SIG-M5 treated with dmso at 0.1 percent for 504 hours (cell line): ENCODE measurements around the gene CTNNBIP1.
A peak's percentile ranks its signal among the peaks of the same experiment; 100 is the strongest.

Experiments used
- DNase-seq: peaks from one replicate; lab custom pipeline; 2025; ENCODE audit not compliant: unreplicated experiment; lab: John Stamatoyannopoulos, UW

The CTNNBIP1 gene

GRCh38 chr1:9881838-9882249, 28.2 kb downstream of the CTNNBIP1 start:
- no peak for DNase-seq

- no peak for DNase-seq
Measured at GRCh38 chr1:9878404-9878803, 31.7 kb downstream of the CTNNBIP1 start.

GRCh38 chr1:9877962-9878361, 32.1 kb downstream of the CTNNBIP1 start:
- no peak for DNase-seq

GRCh38 chr1:9875636-9876000, 34.5 kb downstream of the CTNNBIP1 start:
- no peak for DNase-seq

- peak; percentile 33 for DNase-seq
Measured at GRCh38 chr1:9874959-9875635, 35.0 kb downstream of the CTNNBIP1 start.

GRCh38 chr1:9874412-9874811, 35.7 kb downstream of the CTNNBIP1 start:
- DNase-seq, result no peak

GRCh38 chr1:9873992-9874391, 36.1 kb downstream of the CTNNBIP1 start:
- DNase-seq, result no peak

- no peak for DNase-seq
Measured at GRCh38 chr1:9873385-9873784, 36.7 kb downstream of the CTNNBIP1 start.

GRCh38 chr1:9872430-9873165, 37.5 kb downstream of the CTNNBIP1 start:
- DNase-seq, result no peak

GRCh38 chr1:9871707-9872425, 38.2 kb downstream of the CTNNBIP1 start:
- no peak for DNase-seq

GRCh38 chr1:9871021-9871420, 39.0 kb downstream of the CTNNBIP1 start:
- no peak for DNase-seq

- DNase-seq, result no peak
Measured at GRCh38 chr1:9870572-9870971, 39.5 kb downstream of the CTNNBIP1 start.

- no peak for DNase-seq
Measured at GRCh38 chr1:9869831-9870251, 40.2 kb downstream of the CTNNBIP1 start.

- no peak for DNase-seq
Measured at GRCh38 chr1:9868244-9868590, 41.9 kb downstream of the CTNNBIP1 start.

GRCh38 chr1:9867408-9868243, 42.4 kb downstream of the CTNNBIP1 start:
- peak; percentile 54 for DNase-seq

- no peak for DNase-seq
Measured at GRCh38 chr1:9866836-9867235, 43.2 kb downstream of the CTNNBIP1 start.

GRCh38 chr1:9865724-9866123, 44.3 kb downstream of the CTNNBIP1 start:
- DNase-seq, result no peak

- no peak for DNase-seq
Measured at GRCh38 chr1:9863371-9863770, 46.7 kb downstream of the CTNNBIP1 start.

GRCh38 chr1:9861360-9861759, 48.7 kb downstream of the CTNNBIP1 start:
- no peak for DNase-seq

GRCh38 chr1:9860887-9861286, 49.2 kb downstream of the CTNNBIP1 start:
- no peak for DNase-seq
